BLaER1 treated with 17β-estradiol and CSF1 and Interleukin-3, amounts not matched to agents 10 nM and 100 nM (cell line): ENCODE measurements around the gene HDAC3.

Experiments used
- H3K27ac ChIP-seq, 11 experiments: shearing (Covaris generic); formaldehyde crosslinking; 2 replicates each; pipeline ENCODE4 v1.8.1; 2022
- H3K27me3 ChIP-seq, 11 experiments: shearing (Covaris generic); formaldehyde crosslinking; 2 replicates each; pipeline ENCODE4 v1.8.1; 2022
- H3K36me3 ChIP-seq, 11 experiments: shearing (Covaris generic); formaldehyde crosslinking; 2 replicates each; pipeline ENCODE4 v1.8.1; 2022
- H3K4me1 ChIP-seq, 10 experiments: shearing (Covaris generic); formaldehyde crosslinking; 2 replicates each; pipeline ENCODE4 v1.8.1; 2022
- H3K4me2 ChIP-seq, 11 experiments: shearing (Covaris generic); formaldehyde crosslinking; 2 replicates each; pipeline ENCODE4 v1.8.1; 2022
- H3K4me3 ChIP-seq, 10 experiments: shearing (Covaris generic); formaldehyde crosslinking; 2 replicates each; pipeline ENCODE4 v1.8.1; 2022
- H3K9ac ChIP-seq, 11 experiments: shearing (Covaris generic); formaldehyde crosslinking; 2 replicates each; pipeline ENCODE4 v1.8.1; 2022
- H3K9me3 ChIP-seq, 11 experiments: shearing (Covaris generic); formaldehyde crosslinking; replicated peaks in 1 of 11; 2 replicates each; pipeline ENCODE4 v1.8.1; 2022
- H4K20me1 ChIP-seq, 11 experiments: shearing (Covaris generic); formaldehyde crosslinking; 2 replicates each; pipeline ENCODE4 v1.8.1; 2022
- Cebpa-rat ChIP-seq, 11 experiments: shearing (Covaris generic); IDR thresholded peaks; 2 replicates each; pipeline ENCODE4 v1.8.1; 2022

HDAC3 gene

GRCh38 chr5:141636413-141637122 is at the start of gene HDAC3, which contains the start of gene RELL2:
Gene HDAC3, minus strand, starts transcription at chr5:141636849. Its CDS starts 59 bp downstream, at chr5:141636790.
Gene RELL2, plus strand, starts transcription at chr5:141636997. Its CDS starts 1,229 bp downstream, at chr5:141638226.
- H3K4me1 ChIP-seq, result peaks cover 47 to 83% (median 62%) of the 10 kb centered on the region in 10 experiments
- peak within 1 kb of the TSS; percentile 92 to 99 (median 98) for H3K4me2 ChIP-seq
- H3K9me3 ChIP-seq, result no peaks in the 10 kb centered on the region
- H3K27me3 ChIP-seq, result no peaks in the 10 kb centered on the region
- H3K27ac ChIP-seq, result peak within 1 kb of the TSS; percentile 57 to 83 (median 76); a peak in 21 of 22 replicates
- peaks cover 29 to 69% (median 48%) of the 10 kb centered on the region in 11 experiments for H3K36me3 ChIP-seq
- TF ChIP-seq Cebpa-rat (IDR thresholded peaks at IDR 0.05), result no peak
- H3K4me3 ChIP-seq, result peak within 1 kb of the TSS; percentile 74 to 95 (median 81)
- peak within 1 kb of the TSS; percentile 78 to 90 (median 85) for H3K9ac ChIP-seq
- H4K20me1 ChIP-seq, result peaks cover 22 to 77% (median 35%) of the 10 kb centered on the region in 11 experiments; a peak in 19 of 22 replicates

GRCh38 chr5:141685591-141685990 is 48.9 kb upstream of the HDAC3 start:
- Histone ChIP-seq H3K9me3 (no peaks in the 10 kb centered on the region), H3K4me1 (peaks cover 47 to 66% (median 57%) of the 10 kb centered on the region in 10 experiments), H3K9ac (no peak overlapping the region), H4K20me1 (peaks cover 0 to 3% (median 0%) of the 10 kb centered on the region in 11 experiments; a peak in 2 of 22 replicates), H3K27me3 (no peaks in the 10 kb centered on the region), H3K27ac (peak overlapping the region in 2 of 11 experiments; percentile 3 to 4; a peak in 2 of 22 replicates), H3K4me3 (no peak overlapping the region), H3K36me3 (no peaks in the 10 kb centered on the region), H3K4me2 (peak overlapping the region; percentile 39 to 100 (median 77); a peak in 20 of 22 replicates)
- no peak for TF ChIP-seq Cebpa-rat (IDR thresholded peaks at IDR 0.05)

- Histone ChIP-seq H3K4me2 (peak overlapping the region; percentile 90 to 100 (median 99); a peak in 21 of 22 replicates), H4K20me1 (peaks cover 0 to 14% (median 0%) of the 10 kb centered on the region in 11 experiments; a peak in 3 of 22 replicates), H3K9me3 (no peaks in the 10 kb centered on the region), H3K27ac (peak overlapping the region in 10 of 11 experiments; percentile 20 to 94 (median 86); a peak in 17 of 22 replicates), H3K4me3 (peak overlapping the region in 2 of 10 experiments; percentile 65 to 71; a peak in 1 of 20 replicates), H3K27me3 (no peaks in the 10 kb centered on the region), H3K36me3 (peaks cover 0 to 9% (median 0%) of the 10 kb centered on the region in 11 experiments; a peak in 4 of 22 replicates), H3K4me1 (peaks cover 58 to 80% (median 70%) of the 10 kb centered on the region in 10 experiments), H3K9ac (peak overlapping the region in 1 of 11 experiments; percentile 81; a peak in 3 of 22 replicates)
- TF ChIP-seq Cebpa-rat (IDR thresholded peaks at IDR 0.05), result no peak
Measured at GRCh38 chr5:141683596-141684141, 47.0 kb upstream of the HDAC3 start.

- Histone ChIP-seq H3K4me3 (peak within 1 kb of the TSS; percentile 49 to 71 (median 58)), H4K20me1 (peaks cover 0 to 19% (median 0%) of the 10 kb centered on the region in 11 experiments; a peak in 3 of 22 replicates)
- TF ChIP-seq Cebpa-rat (IDR thresholded peaks at IDR 0.05), result peak in 5 of 11 experiments; percentile 17 to 79 (median 51); a peak in 6 of 22 replicates
Measured at GRCh38 chr5:141681695-141682641, 45.3 kb upstream of the HDAC3 start, which contains the start of gene ARAP3. Gene ARAP3, minus strand, starts transcription at chr5:141682230. Its CDS starts 1,744 bp downstream, at chr5:141680486.

GRCh38 chr5:141681295-141681694 is 44.6 kb upstream of the HDAC3 start:
- TF ChIP-seq Cebpa-rat (IDR thresholded peaks at IDR 0.05), result no peak
- Histone ChIP-seq H3K27me3 (no peaks in the 10 kb centered on the region), H3K27ac (peak overlapping the region in 10 of 11 experiments; percentile 51 to 94 (median 88); a peak in 19 of 22 replicates), H4K20me1 (peaks cover 0 to 25% (median 0%) of the 10 kb centered on the region in 11 experiments; a peak in 3 of 22 replicates), H3K9me3 (no peaks in the 10 kb centered on the region), H3K4me1 (peaks cover 58 to 70% (median 66%) of the 10 kb centered on the region in 10 experiments), H3K4me3 (peak overlapping the region; percentile 49 to 71 (median 58)), H3K4me2 (peak overlapping the region; percentile 90 to 100 (median 99)), H3K9ac (peak overlapping the region; percentile 70 to 86 (median 80)), H3K36me3 (peaks cover 0 to 26% (median 4%) of the 10 kb centered on the region in 11 experiments; a peak in 6 of 22 replicates)

More at GRCh38 chr5:141681695-141682641, 45.3 kb upstream of the HDAC3 start, which contains the start of gene ARAP3:
- Histone ChIP-seq H3K4me2 (peak within 1 kb of the TSS; percentile 90 to 100 (median 99)), H3K9ac (peak within 1 kb of the TSS; percentile 70 to 86 (median 80)), H3K36me3 (peaks cover 0 to 24% (median 4%) of the 10 kb centered on the region in 11 experiments; a peak in 6 of 22 replicates), H3K9me3 (no peaks in the 10 kb centered on the region), H3K27me3 (no peaks in the 10 kb centered on the region), H3K4me1 (peaks cover 58 to 77% (median 70%) of the 10 kb centered on the region in 10 experiments), H3K27ac (peak within 1 kb of the TSS; percentile 55 to 94 (median 87); a peak in 21 of 22 replicates)

GRCh38 chr5:141680751-141681201 is 44.1 kb upstream of the HDAC3 start:
- peaks cover 0 to 31% (median 4%) of the 10 kb centered on the region in 11 experiments; a peak in 6 of 22 replicates for H3K36me3 ChIP-seq

GRCh38 chr5:141680178-141680577 is 43.5 kb upstream of the HDAC3 start:
- H3K4me1 ChIP-seq, result peaks cover 49 to 59% (median 56%) of the 10 kb centered on the region in 10 experiments
- peaks cover 0 to 37% (median 4%) of the 10 kb centered on the region in 11 experiments; a peak in 7 of 22 replicates for H3K36me3 ChIP-seq
- peak overlapping the region in 2 of 10 experiments; percentile 65 to 71; a peak in 5 of 20 replicates for H3K4me3 ChIP-seq
- peak overlapping the region in 1 of 11 experiments; percentile 87; a peak in 1 of 22 replicates for H3K27ac ChIP-seq
- TF ChIP-seq Cebpa-rat (IDR thresholded peaks at IDR 0.05), result no peak
- H4K20me1 ChIP-seq, result peaks cover 0 to 33% (median 0%) of the 10 kb centered on the region in 11 experiments; a peak in 3 of 22 replicates
- H3K9ac ChIP-seq, result peak overlapping the region in 3 of 11 experiments; percentile 73 to 83 (median 79); a peak in 6 of 22 replicates
- no peaks in the 10 kb centered on the region for H3K9me3 ChIP-seq
- peak overlapping the region; percentile 90 to 100 (median 99) for H3K4me2 ChIP-seq
- H3K27me3 ChIP-seq, result no peaks in the 10 kb centered on the region

More at GRCh38 chr5:141680751-141681201, 44.1 kb upstream of the HDAC3 start:
- Histone ChIP-seq H3K27ac (peak overlapping the region in 9 of 11 experiments; percentile 22 to 94 (median 87); a peak in 13 of 22 replicates), H3K4me1 (peaks cover 55 to 65% (median 62%) of the 10 kb centered on the region in 10 experiments), H3K9me3 (no peaks in the 10 kb centered on the region), H3K9ac (peak overlapping the region; percentile 70 to 86 (median 80); a peak in 17 of 22 replicates), H3K4me3 (peak overlapping the region in 9 of 10 experiments; percentile 49 to 71 (median 58); a peak in 14 of 20 replicates), H3K27me3 (no peaks in the 10 kb centered on the region), H3K4me2 (peak overlapping the region; percentile 90 to 100 (median 99)), H4K20me1 (peaks cover 0 to 29% (median 0%) of the 10 kb centered on the region in 11 experiments; a peak in 3 of 22 replicates)
- TF ChIP-seq Cebpa-rat (IDR thresholded peaks at IDR 0.05), result no peak
